H1 (cell line): ENCODE measurements around the gene LFNG.
"Not testable (repeated sequence)": the region's sequence is repeated elsewhere in the genome, so short reads cannot be mapped to it uniquely, and the experiment has no call there.

ENCODE experiments used
- CHD2 ChIP-seq: IDR thresholded peaks from 2 replicates; pipeline ENCODE4 v1.6.1; 2012; ENCODE audit warnings: low read length, improper control_type of control experiment
- EP300 ChIP-seq, 2 experiments: IDR thresholded peaks; 1 replicate in 1 of 2; 2 replicates in 1 of 2; pipeline ENCODE4 v1.6.1; 2011 to 2012; ENCODE audit warnings: low read depth in 2 of 2, low read length in 2 of 2, mild to moderate bottlenecking in 2 of 2, borderline replicate concordance in 1 of 2, inconsistent platforms in 1 of 2, moderate library complexity in 1 of 2
- EZH2 ChIP-seq: fragments of 200-600 bp; sonication (generic); IDR thresholded peaks from 2 replicates; pipeline ENCODE4 v1.7.1; 2012; ENCODE audit warnings: low read depth, mild to moderate bottlenecking, moderate library complexity, low read length, inconsistent platforms; ENCODE audit not compliant: severe bottlenecking
- NANOG ChIP-seq: IDR thresholded peaks from 2 replicates; pipeline ENCODE4 v1.6.1; 2011; ENCODE audit warnings: low read length, low read depth, mild to moderate bottlenecking, inconsistent platforms; ENCODE audit not compliant: insufficient read depth, poor library complexity, severe bottlenecking
- POLR2A ChIP-seq, 2 experiments: IDR thresholded peaks; 1 replicate in 1 of 2; 2 replicates in 1 of 2; pipeline ENCODE4 v1.6.1; 2011; ENCODE audit warnings: low read depth in 2 of 2, low read length in 2 of 2, mild to moderate bottlenecking in 2 of 2; ENCODE audit errors: control extremely low read depth in 1 of 2
- POLR2AphosphoS5 ChIP-seq: IDR thresholded peaks from 2 replicates; pipeline ENCODE4 v1.6.1; 2011; ENCODE audit warnings: low read depth, low read length
- RBBP5 ChIP-seq: IDR thresholded peaks from 2 replicates; pipeline ENCODE4 v1.7.1; 2012; ENCODE audit warnings: low read depth, mild to moderate bottlenecking, inconsistent platforms, low read length, moderate library complexity, borderline replicate concordance
- RFX5 ChIP-seq: IDR thresholded peaks from 2 replicates; pipeline ENCODE4 v1.6.1; 2011; ENCODE audit warnings: low read depth, low read length, improper control_type of control experiment, borderline replicate concordance
- RXRA ChIP-seq: IDR thresholded peaks from 2 replicates; pipeline ENCODE4 v1.6.1; 2011; ENCODE audit warnings: low read depth, mild to moderate bottlenecking, low read length, moderate library complexity; ENCODE audit not compliant: insufficient read depth
- TAF1 ChIP-seq: IDR thresholded peaks from 2 replicates; pipeline ENCODE4 v1.6.1; 2011; ENCODE audit warnings: mild to moderate bottlenecking, low read depth, low read length
- TF ChIP-seq, protein P1 (sequence below), 3 experiments: IDR thresholded peaks; 1 replicate in 2 of 3; 2 replicates in 1 of 3; pipeline versions ENCODE4 v1.5.1 to v1.6.1; 2011; ENCODE audit warnings: low read length in 3 of 3, mild to moderate bottlenecking in 3 of 3, inconsistent platforms in 2 of 3, low read depth in 1 of 3, moderate library complexity in 1 of 3; ENCODE audit not compliant: insufficient read depth in 1 of 3; ENCODE audit errors: control extremely low read depth in 1 of 3
- TF ChIP-seq, protein P2 (sequence below): IDR thresholded peaks from 2 replicates; pipeline ENCODE4 v1.6.1; 2012; ENCODE audit warnings: inconsistent platforms

DNA sequence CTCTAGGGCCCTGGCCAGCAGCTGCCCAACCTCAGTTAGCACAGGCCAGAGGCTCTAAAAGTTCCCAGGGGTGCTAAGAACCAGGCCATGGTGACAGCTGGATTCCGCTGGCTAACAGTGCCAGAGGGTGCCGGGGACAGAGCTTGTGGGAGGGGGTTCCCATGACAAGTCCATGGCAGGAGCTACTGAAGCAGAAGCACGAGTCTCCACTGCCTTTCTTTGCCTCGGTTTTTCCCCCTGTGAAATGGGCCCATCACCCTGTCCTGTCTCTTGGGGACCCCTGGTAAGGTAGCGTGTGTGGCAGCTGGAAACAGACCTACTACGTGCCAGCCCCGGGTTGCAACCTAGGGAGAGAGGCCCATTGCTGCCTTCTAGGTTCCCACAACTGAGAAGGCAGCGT lies 13.2 kb downstream of the LFNG start:
- TF ChIP-seq, protein P1, sequence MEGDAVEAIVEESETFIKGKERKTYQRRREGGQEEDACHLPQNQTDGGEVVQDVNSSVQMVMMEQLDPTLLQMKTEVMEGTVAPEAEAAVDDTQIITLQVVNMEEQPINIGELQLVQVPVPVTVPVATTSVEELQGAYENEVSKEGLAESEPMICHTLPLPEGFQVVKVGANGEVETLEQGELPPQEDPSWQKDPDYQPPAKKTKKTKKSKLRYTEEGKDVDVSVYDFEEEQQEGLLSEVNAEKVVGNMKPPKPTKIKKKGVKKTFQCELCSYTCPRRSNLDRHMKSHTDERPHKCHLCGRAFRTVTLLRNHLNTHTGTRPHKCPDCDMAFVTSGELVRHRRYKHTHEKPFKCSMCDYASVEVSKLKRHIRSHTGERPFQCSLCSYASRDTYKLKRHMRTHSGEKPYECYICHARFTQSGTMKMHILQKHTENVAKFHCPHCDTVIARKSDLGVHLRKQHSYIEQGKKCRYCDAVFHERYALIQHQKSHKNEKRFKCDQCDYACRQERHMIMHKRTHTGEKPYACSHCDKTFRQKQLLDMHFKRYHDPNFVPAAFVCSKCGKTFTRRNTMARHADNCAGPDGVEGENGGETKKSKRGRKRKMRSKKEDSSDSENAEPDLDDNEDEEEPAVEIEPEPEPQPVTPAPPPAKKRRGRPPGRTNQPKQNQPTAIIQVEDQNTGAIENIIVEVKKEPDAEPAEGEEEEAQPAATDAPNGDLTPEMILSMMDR (IDR thresholded peaks at IDR 0.05; ENCODE audit: control extremely low read depth in 1 of 3, insufficient read depth in 1 of 3, low read depth in 1 of 3, low read length in 3 of 3) = not testable (repeated sequence)
- not testable (repeated sequence) for TF ChIP-seq EZH2; EP300 (IDR thresholded peaks at IDR 0.05; ENCODE audit: borderline replicate concordance in 1 of 2, low read depth in 2 of 2, low read length in 2 of 2); CHD2; TAF1; POLR2A (IDR thresholded peaks at IDR 0.05; ENCODE audit: control extremely low read depth in 1 of 2, low read depth in 2 of 2, low read length in 2 of 2); POLR2AphosphoS5; RFX5; RBBP5; NANOG; RXRA
- TF ChIP-seq, protein P2, sequence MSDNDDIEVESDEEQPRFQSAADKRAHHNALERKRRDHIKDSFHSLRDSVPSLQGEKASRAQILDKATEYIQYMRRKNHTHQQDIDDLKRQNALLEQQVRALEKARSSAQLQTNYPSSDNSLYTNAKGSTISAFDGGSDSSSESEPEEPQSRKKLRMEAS = not testable (repeated sequence)
